ENCODE measurements around the gene KCNAB2.

KCNAB2 gene

DNA sequence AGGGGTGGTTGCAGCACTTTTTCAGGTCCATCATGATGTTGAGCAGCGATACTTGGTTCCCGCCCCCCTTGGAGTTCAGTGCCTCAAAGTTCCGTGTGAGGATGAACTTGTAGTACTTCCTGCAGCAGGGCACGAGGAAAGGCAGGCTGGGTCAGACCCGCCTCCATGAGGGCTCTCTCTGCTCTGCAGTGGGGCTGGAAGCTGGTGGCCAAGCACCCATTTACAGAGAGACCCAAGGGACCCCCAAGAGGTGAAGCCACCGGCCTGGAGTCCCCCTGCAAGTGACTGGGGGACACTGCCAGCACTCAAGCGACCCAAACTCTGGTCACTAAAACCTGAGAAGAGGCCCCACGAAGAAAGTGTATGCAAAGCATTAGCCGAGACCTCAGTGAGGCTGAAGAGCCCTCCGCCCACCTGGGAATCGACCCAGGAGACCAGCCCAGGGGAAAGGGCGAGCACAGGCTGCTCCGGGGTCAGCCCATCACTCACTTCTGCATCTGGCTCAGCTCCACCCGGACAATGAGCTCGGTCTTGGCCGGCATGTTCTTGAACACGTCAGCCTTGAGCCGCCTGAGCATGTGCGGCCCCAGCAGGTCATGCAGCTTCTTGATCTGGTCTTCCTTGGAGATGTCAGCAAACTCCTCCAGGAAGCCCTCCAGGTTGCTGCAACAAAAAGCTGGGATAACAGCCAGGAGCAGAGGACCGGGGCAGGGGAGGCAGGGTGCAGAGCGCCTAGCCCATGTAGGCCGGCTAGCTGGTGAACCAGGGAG, 89.2 kb downstream of the KCNAB2 start:
- DNase-seq, result no peak

DNA sequence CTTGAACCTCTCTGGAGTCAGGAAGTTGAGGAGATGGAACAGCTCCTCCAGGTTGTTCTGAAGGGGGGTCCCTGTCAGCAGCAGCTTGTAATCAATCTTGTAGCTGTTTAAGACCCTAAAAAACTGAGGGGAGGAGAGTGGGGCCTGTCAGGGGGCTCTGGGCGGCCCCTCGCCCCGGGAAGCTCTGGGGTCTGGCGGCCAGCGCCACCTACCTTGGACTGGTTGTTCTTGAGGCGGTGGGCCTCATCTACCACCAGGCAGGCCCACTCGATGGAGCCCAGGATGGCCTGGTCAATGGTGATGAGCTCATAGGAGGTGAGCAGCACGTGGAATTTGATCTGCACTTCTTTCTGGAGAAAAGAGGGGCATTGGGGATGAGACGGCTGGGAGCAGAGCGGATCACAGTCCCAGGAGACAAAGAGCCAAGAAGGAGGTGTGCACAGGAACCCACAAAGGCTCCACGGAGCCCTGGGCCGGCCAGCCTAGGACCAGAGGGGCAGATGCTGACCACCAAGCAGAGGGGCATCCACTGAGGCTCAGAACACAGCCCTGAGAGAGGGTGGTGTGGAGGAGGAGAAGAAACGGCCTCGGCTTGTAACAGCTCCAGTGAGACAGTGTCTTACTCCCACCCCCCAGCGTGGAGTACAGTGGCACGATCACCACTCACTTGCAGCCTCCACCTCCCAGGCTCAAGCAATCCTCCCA, 91.0 kb downstream of the KCNAB2 start:
- DNase-seq, result no peak

DNA sequence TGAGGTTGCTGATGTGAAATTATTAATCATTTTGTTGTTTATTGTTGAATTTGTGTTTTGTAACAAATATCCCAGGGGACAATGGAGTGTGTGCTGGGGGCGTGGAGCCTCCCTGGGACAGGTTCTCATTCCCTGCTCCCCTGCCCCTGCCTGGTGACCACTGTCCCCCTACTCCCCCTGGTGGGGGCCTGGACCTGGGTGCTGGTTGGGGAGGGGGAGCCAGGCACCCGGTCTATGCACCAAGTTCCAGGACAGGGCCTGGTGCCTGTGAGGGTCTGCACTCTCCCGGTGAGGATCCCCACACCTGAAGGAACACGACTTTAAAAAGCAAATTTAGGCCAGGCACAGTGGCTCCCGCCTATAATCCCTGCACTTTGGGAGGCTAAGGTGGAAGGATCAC, 92.1 kb downstream of the KCNAB2 start:
- no peak for DNase-seq

DNA sequence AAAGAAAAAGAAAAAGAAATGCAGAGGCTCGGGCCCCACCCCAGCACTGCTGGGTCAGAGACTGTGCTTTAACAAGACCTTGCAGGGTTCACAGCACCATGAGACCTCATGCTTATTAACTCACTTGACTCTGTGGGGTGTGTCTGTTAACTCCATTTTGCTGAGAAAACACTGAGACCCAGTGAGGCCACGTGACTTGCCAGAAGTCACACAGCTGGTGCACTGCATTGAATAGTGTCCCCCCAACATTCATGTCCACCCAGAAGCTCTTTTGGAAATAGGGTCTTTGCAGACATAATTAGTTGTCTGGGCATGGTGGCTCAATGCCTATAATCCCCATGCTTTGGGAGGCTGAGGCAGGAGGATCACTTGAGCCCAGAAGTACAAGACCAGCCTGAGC, 94.7 kb downstream of the KCNAB2 start:
- DNase-seq, result no peak

DNA sequence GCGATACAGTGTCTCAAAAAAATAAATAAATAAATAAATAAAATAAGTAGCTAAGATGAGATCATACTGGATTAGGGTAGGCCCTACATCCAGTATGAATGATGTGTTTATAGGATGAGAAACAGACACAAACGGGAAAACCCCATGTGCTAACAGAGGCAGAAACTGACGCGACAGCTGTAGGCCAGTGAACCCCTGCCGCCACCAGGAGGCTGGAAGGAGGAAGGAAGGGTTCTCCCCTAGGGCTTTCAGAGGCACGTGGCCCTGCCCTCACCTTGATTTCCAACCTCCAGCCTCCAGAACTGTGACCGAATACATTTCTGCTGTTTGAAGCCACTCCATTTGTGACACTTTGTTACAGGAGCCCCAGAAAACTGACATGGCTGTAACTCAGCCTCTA, 95.9 kb downstream of the KCNAB2 start:
- DNase-seq, result no peak

DNA sequence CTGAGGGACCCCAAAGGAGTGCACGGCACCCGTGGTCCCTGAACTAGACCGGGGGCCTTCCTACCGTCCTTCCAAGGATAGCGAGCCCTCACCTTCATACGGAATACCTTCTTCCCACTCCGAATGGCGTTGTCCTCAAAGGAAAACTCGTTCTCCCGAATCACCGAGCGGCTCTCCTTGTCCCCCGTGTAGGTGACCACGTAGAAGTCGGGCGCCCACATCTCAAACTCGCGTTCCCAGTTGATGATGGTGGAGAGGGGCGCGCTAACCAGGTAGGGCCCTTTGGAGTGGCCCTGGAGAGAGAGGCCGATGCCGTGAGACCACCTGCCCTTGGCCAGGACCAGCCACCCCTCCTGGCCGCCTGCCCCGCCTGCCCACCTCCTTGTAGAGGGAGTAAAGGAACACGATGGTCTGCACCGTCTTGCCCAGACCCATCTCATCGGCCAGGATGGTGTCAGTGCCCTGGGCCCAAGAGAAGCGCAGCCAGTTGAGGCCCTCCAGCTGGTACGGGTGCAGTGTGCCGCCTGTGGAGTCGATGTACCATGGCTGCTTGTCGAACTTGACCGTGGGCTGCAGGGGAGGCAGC, 96.4 kb downstream of the KCNAB2 start:
- DNase-seq, result no peak

DNA sequence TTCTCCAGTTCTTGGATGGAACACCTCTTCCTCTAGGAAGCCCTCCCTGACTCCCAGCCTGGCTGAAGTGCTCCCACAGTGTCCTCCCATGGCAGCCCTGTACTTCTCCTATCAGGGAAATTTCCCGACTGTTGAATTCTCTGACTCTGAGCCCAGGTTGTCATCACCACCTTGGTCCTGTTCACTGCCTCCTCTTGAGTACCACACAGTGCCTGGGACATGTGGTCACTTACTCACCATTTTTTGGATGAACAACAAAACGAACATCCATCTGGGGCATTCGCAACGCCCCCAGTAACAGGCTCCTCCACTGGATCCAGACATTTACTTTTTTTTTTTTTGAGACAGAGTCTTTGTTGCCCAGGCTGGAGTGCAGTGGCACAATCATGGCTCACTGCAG, 97.0 kb downstream of the KCNAB2 start:
- no peak for DNase-seq

DNA sequence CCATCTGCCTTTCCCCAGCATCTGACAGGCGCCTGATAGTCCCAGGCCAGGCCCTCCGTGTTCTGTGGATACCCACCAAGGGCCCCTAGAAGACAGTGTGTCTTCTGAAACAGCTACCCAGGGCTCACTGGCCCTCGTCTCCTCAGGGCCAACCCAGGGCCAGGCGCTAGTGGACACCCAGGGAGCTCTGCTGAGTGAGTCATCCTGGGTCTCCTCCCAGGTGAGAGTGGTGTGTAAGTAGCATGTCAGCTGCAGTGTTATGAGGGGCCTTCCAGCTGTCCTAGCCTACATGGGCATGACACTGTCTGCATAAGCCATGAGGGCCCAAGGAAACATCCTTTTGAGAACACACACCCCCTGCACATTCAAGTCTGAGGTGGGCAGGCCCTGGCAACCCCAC, 97.7 kb downstream of the KCNAB2 start:
- DNase-seq, result no peak

DNA sequence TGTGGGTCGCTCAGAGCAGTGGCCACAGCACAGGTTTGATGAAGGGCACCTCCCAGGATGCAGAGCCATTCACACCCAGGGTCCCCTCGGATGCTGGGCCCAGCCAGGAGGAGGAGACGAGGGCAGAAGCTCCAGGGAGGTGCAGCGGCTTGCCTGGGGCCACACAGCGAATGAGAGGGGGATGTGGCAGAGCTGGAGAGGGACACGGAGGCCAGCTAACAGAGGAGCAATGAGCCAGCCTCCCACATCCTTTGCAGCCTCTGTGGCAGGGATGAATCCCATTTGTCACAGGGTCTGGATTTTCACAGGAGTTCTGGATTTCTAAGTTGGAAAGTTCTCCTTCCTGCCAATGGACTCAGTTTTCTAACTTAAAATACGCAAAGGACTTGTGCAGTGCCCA, 98.5 kb downstream of the KCNAB2 start:
- DNase-seq, result no peak

DNA sequence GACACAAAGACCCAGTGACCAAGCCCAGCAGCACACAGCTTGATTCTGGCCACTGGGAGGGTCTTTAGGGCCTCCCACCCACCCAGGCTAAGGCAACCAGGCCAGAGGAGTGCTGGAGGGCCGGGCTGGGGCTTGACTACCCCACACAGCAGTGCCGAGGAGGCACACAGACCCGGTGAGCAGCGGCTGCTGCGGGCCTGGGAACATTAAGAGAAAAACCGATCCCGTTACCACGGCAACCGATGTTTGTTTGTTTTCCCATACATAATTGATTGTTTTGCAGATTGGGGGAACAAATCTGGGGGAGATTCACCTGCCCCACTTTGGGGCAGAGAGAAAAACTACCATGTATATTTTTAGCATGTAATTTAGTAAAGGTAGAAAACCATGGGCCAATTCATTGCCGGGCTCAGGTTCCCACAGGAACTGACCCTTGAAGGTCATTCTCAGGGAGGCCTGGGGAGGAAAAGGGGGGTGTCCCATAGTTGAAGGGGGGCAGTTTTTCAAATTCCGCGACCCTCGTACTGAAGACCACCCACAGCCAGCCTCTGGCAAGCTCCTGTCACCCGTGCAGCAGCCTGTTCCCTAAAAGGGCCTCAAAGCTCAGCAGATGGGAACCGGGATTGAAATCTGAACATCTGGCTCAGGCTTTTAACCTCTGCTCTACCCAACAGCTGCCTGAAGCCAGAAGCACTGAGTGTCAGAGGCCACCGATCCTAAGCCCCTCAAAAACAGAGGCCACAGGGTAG, 99.1 kb downstream of the KCNAB2 start:
- no peak for DNase-seq

DNA sequence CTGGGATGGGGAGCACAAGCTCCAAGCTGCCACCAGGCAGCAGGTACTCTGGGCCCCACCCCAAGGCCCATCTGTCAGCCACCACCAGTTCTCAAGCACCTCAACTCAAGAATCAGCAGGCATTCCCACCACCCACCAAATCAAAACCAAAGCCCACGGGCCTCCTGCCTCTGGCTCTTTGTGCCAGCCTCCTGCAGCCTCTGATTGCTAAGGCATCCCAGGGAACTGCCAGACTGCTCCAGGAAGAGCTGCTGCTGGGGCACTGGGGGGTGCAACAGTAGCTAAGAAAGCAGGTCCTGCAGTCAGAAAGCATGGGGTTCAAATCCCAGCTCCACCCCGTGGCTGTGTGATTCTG, 99.7 kb downstream of the KCNAB2 start:
- no peak for DNase-seq

DNA sequence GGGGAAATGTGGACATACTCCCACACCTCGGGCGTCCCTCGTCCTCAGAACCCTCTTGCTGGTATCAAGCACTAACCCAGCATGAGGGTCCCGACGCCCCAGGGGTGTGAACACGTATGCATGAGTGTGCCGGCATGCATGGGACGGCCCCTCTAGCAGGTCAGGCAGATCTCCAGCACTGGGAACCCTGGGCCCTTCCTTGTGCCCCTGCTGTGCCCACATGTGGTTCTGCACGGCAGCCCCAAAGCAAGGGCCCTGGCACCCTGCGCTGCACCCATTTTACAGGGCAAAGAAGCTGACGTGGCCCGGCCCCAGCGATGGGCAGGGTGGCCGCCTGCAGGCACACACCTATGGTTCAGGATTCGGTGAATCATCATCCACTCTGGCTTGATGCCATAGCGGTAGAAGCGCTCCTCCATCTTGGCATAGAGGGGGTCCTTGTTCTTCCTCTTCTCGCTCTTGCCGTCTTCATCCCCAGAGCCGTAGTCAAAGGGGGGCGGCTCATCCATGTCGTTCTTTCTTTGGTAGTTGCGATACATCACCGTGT, 100.2 kb downstream of the KCNAB2 start:
- no peak for DNase-seq

DNA sequence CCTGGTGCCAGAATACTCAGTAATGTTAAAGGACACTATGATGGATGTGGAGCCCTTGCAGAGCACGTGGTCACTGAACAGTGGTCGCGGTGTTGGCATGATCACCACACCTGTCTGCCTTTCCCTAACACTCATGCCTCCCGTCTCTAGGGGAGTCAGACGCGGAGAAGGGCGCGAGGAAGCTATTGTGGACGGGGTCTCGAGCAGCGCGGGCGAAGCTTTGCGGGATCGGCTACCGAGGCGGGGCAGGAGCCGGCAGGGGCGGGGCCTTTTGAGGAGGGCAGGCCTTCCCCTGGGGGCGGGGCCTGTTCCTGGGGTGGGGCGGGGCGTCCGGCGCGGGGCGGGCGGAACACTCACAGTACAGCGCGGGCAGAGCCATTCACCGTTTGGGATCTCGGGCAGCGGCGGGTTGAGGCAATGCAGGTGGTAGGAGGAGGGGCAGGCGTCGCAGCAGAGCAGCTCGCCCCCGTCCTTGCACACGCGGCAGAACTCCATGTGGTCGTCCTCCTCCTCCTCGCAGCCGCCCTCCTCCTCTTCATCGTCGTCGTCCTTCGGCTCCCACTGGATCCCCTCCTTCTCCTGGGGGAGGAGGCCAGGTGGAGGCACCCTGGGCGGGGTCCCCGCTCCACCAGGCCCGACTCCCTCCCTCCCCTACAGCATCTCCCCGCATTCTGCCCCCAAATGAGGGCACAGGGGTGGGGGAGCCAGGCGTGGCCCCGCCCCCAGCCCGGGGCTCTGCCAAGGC, 103.0 kb downstream of the KCNAB2 start:
- DNase-seq, result no peak

DNA sequence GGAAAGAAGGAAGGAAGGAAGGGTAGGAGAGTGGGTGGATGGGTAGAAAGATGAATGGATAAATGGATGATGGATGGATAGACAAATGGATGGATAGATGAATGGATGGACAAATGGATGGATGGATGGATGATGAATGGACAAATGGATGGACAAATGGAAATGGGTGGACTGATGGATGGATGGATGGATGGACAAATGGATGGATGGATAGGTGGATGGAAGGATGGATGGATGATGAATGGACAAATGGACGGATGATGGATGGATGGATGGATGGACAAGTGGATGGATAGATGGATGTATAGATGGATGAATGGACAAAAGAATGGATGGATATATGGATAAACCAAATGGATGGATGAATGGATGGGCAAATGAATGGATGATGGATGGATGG, 103.9 kb downstream of the KCNAB2 start:
- DNase-seq, result no peak

DNA sequence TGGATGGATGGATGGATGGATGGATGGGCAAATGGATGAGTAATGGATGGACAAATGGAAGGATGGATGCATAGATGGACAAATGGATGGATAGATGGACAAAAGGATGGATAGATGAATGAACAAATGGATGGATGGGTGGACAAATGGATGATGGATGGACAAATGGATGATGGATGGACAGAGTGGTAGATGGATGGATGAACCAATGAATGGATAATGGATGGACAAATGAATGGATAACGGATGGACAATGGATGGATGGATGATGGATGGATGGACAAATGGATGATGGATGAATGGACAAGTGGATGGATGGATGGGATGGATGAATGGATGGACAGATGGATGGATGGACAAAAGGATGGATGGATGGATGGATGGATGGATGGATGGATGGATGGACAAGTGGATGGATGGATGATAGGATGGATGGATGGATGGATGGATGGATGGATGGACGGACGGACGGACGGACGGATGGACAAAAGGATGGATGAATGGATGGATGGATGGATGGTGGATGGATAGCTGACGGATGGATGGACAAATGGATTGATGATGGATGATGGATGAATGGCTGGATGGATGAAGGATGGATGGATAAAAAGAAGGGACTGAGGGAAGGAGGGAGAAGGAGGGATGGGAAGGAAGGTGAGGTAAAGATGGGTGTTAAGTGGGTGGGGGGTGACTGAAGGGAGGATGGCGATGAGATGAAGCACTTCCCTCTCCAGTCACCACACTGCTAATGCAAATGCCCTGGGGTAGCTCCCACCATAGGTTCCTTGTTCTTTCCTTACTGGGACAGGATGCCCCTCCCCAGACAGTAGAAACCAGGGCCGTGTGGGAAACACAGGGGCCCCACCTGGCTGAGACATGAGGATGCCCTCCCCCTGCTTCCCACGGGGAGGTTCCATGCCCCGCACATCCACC, 104.6 kb downstream of the KCNAB2 start:
- DNase-seq, result no peak

All from DMS79 (cell line).